ENCODE results near the gene RASGEF1B. TPM values are rescaled to one million over a fixed set of nuclear protein-coding genes. Genes with fewer than 3 reads are reported as not detected.

RASGEF1B gene
- total and polyA plus RNA-seq, 2 experiments from 2014 or later = 2.8 to 5.2 TPM

DNA sequence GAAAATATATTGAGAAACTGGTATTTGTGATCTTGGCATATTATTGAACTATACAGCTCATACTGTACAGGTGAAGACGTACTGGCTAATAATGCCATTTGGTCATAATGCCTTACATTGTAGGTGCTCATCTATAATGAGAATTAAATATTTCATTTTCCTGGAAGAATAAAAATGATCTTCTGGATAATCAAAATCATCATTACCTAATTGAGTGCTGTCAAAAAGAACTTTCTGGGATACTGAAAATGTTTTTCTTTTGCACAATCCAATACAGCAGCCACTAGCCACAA lies 4.1 kb downstream of the RASGEF1B start (continued):
- TF ChIP-seq CTCF (conservative IDR thresholded peaks at IDR 0.05; ENCODE audit: low read depth in 2 of 2) (no peak), POLR2AphosphoS5 (IDR thresholded peaks at IDR 0.05; ENCODE audit: low read depth) (no peak), EZH2phosphoT487 (IDR thresholded peaks at IDR 0.05; ENCODE audit: unreplicated experiment) (no peak)

DNA sequence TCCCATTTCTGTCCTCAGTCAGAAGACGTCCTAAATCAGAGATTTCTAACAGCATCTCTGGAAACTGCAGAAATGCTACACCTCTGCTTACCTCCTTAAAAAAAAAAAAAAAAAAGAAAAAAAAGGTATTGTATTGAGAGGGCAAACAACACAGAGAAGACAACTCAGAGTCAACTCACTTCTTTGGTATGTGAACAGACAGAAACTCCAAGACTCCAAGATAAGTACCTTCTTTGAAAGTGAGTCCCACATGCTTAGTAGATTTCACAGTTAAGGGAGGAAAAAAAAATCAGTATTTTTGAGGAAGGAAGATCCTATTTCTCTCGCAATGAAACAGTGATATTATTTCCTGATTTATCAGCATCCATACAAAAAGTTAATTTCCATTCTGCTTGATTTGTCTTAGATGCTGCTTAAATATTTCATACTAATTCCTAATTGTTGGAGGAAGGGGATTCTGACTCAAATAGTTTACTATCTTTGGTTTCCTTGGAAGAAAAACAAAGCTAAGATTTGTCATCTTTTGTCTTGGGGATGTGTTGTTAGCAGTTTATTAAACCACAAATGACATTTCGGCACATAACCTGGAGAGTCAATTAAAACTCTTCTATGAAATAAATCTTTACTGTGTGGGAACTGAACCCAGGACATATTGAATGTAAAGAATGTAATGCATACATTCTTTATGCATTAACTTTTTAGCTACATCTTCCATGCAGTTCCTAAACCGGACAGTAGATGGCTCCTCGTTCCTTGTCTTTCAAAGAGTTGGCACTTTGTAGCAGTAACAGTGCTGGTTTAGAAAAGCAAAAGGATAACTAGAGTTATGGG lies 4.7 kb downstream of the RASGEF1B start:
- H3K4me1 Mint-ChIP-seq = peaks cover 36% of the 10 kb centered on the region
- H3K4me3 ChIP-seq = no peak overlapping the region
- ATAC-seq = no peak

More for the DNA sequence above, 4.7 kb downstream of the RASGEF1B start:
- DNase-seq (ENCODE audit: low spot score) = peak; percentile 94
- H3K27me3 ChIP-seq (ENCODE audit: insufficient read depth) = peaks cover 24% of the 10 kb centered on the region
- H4K20me1 ChIP-seq (replicated peaks; ENCODE audit: insufficient read depth) = no peaks in the 10 kb centered on the region
- no peaks in the 10 kb centered on the region for H3K79me2 ChIP-seq (replicated peaks; ENCODE audit: insufficient read depth)
- H3K36me3 ChIP-seq (ENCODE audit: insufficient read depth) = no peaks in the 10 kb centered on the region
- TF ChIP-seq ETS1 (IDR thresholded peaks at IDR 0.05) = no peak
- TF ChIP-seq CTCF (conservative IDR thresholded peaks at IDR 0.05; ENCODE audit: low read depth in 2 of 2) = peak; percentile 93 to 96
- no peak for TF ChIP-seq ZNF462 (CRISPR knock-in tag; IDR thresholded peaks at IDR 0.05)
- TF ChIP-seq JUNB (IDR thresholded peaks at IDR 0.05; ENCODE audit: unreplicated experiment) = no peak
- Mint-ChIP-seq H3K4me3 (no peak overlapping the region), H3K9me3 (no peaks in the 10 kb centered on the region), H3K36me3 (ENCODE audit: low read depth) (no peaks in the 10 kb centered on the region), H3K27me3 (ENCODE audit: insufficient read depth, low read depth, poor library complexity) (peaks cover 17% of the 10 kb centered on the region), H3K27ac (peak overlapping the region; percentile 78; the same call in 1 of the 2 replicates)
- H3K9me2 ChIP-seq (ENCODE audit: insufficient read depth) = no peaks in the 10 kb centered on the region
- H3F3A ChIP-seq (replicated peaks; ENCODE audit: low read depth) = no peaks in the 10 kb centered on the region
- no peak overlapping the region for H2AFZ ChIP-seq
- H3K4me2 ChIP-seq = no peak overlapping the region
- H3K4me1 ChIP-seq (ENCODE audit: insufficient read depth) = peaks cover 21% of the 10 kb centered on the region
- no peak overlapping the region for H3K27ac ChIP-seq (ENCODE audit: low read depth)

Measured in GM23338 (cell line).